IMR-90 (cell line): ENCODE data around the gene OR4P4.

Experiments used
- BHLHE40 ChIP-seq: fragments of 150-350 bp; IDR thresholded peaks from 2 replicates; pipeline ENCODE4 v1.6.1; 2016; ENCODE audit warnings: mild to moderate bottlenecking, low read depth, low read length
- CEBPB ChIP-seq: IDR thresholded peaks from 2 replicates; pipeline ENCODE4 v1.6.1; 2012; ENCODE audit warnings: low read depth, low read length, improper control_type of control experiment
- CHD1 ChIP-seq: IDR thresholded peaks from 2 replicates; pipeline ENCODE4 v1.6.1; 2012; ENCODE audit warnings: low read depth, low read length, improper control_type of control experiment
- CTCF ChIP-seq: conservative IDR thresholded peaks from 2 replicates; pipeline ENCODE4 v1.5.1; 2012; ENCODE audit warnings: mild to moderate bottlenecking, low read depth, low read length, improper control_type of control experiment
- MAFK ChIP-seq: IDR thresholded peaks from 2 replicates; pipeline ENCODE4 v1.6.1; 2012; ENCODE audit warnings: low read depth, low read length, improper control_type of control experiment
- MAZ ChIP-seq: IDR thresholded peaks from 2 replicates; pipeline ENCODE4 v1.6.1; 2012; ENCODE audit warnings: low read depth, mild to moderate bottlenecking, low read length, improper control_type of control experiment, moderate library complexity, borderline replicate concordance
- MXI1 ChIP-seq: IDR thresholded peaks from 2 replicates; pipeline ENCODE4 v1.6.1; 2012; ENCODE audit warnings: low read depth, mild to moderate bottlenecking, low read length, moderate library complexity, borderline replicate concordance
- POLR2A ChIP-seq: IDR thresholded peaks from 2 replicates; pipeline ENCODE4 v1.6.1; 2012; ENCODE audit warnings: mild to moderate bottlenecking, low read depth, low read length
- RAD21 ChIP-seq: IDR thresholded peaks from 2 replicates; pipeline ENCODE4 v1.6.1; 2012; ENCODE audit warnings: low read length, improper control_type of control experiment
- RCOR1 ChIP-seq: IDR thresholded peaks from 2 replicates; pipeline ENCODE4 v1.6.1; 2012; ENCODE audit warnings: mild to moderate bottlenecking, low read length, improper control_type of control experiment; ENCODE audit not compliant: insufficient replicate concordance
- USF2 ChIP-seq: fragments of 150-350 bp; IDR thresholded peaks from 2 replicates; pipeline ENCODE4 v1.6.1; 2017; ENCODE audit warnings: mild to moderate bottlenecking, antibody characterized with exemption, low read length, low read depth

GRCh38 chr11:55658608-55659007 lies 23.7 kb downstream of the OR4P4 start:
- TF ChIP-seq BHLHE40 (no peak), MXI1 (no peak), CTCF (no peak), RAD21 (no peak), POLR2A (no peak), USF2 (no peak), MAFK (no peak), MAZ (no peak), CHD1 (no peak), RCOR1 (no peak), CEBPB (no peak)
